B cell (primary cell): ENCODE measurements around the gene SLC8B1. TPM values are rescaled to one million over a fixed set of nuclear protein-coding genes. Genes with fewer than 3 reads are reported as not detected.

Experiments used
- ATAC-seq: fragments of 200-7000 bp; cut with Tn5 transposase; one replicate; pipeline ENCODE4 v1.10.0; 2021; ENCODE audit warnings: low read depth, mild to moderate bottlenecking, moderate number of reproducible peaks, moderate library complexity
- CTCF ChIA-PET: fragments of 350-600 bp; sonication (Branson Sonifier 250); formaldehyde crosslinking; loops from one replicate; lab custom pipeline; 2021; ENCODE audit warnings: antibody characterized with exemption, inconsistent platforms; lab: Charles Lee
- POLR2A ChIA-PET: fragments of 350-600 bp; sonication (Branson Sonifier 250); formaldehyde crosslinking; loops from one replicate; lab custom pipeline; 2021; ENCODE audit warnings: antibody characterized with exemption; lab: Charles Lee
- DNase-seq: peaks from one replicate; pipeline ENCODE4 v3.0.0; 2013
- H2AFZ ChIP-seq: 2 replicates; pipeline ENCODE4 v1.6.1; 2012; ENCODE audit warnings: mild to moderate bottlenecking, low read depth, low read length; ENCODE audit not compliant: insufficient read depth, poor library complexity, severe bottlenecking
- H3K27ac ChIP-seq, 2 donors: 1 replicate in 1 of 2; 2 replicates in 1 of 2; pipeline ENCODE4 v1.5.1; 2012 to 2013; ENCODE audit warnings: low read length in 2 of 2, mild to moderate bottlenecking in 2 of 2, moderate library complexity in 1 of 2
- H3K27me3 ChIP-seq, 4 experiments: fragments of 200-600 bp in 1 of 4; sonication (generic) in 1 of 4; replicated peaks in 1 of 4; 1 replicate in 2 of 4; 2 replicates in 2 of 4; pipeline versions ENCODE4 v1.6.1 to v1.7.0; 2013 to 2016; ENCODE audit warnings: low read length in 3 of 4, mild to moderate bottlenecking in 2 of 4, mixed read lengths in 1 of 4, moderate library complexity in 1 of 4; ENCODE audit not compliant: insufficient read depth in 4 of 4, control insufficient read depth in 3 of 4; ENCODE audit errors: control extremely low read depth in 1 of 4
- H3K36me3 ChIP-seq, 2 experiments: replicated peaks in 1 of 2; 1 replicate in 1 of 2; 2 replicates in 1 of 2; pipeline versions ENCODE4 v1.6.1 to v1.7.1; 2013; ENCODE audit warnings: low read length in 1 of 2; ENCODE audit not compliant: insufficient read depth in 2 of 2, control insufficient read depth in 1 of 2; ENCODE audit errors: control extremely low read depth in 1 of 2, extremely low read depth in 1 of 2
- H3K4me1 ChIP-seq, 2 donors: fragments of 200-600 bp in 1 of 2; sonication (generic) in 1 of 2; 1 replicate in 1 of 2; 2 replicates in 1 of 2; pipeline versions ENCODE4 v1.5.1 to v1.6.1; 2013 to 2017; ENCODE audit warnings: low read length in 2 of 2; ENCODE audit not compliant: control insufficient read depth in 2 of 2, insufficient read depth in 2 of 2
- H3K4me2 ChIP-seq: replicated peaks from 2 replicates; pipeline ENCODE3; 2012; ENCODE audit warnings: mild to moderate bottlenecking, low read depth, low read length; ENCODE audit not compliant: poor library complexity, severe bottlenecking
- H3K4me3 ChIP-seq, 5 experiments: fragments of 200-600 bp in 1 of 5; sonication (generic) in 1 of 5; 1 replicate in 3 of 5; 2 replicates in 2 of 5; pipeline versions ENCODE4 v1.5.1 to v1.7.0; 2011 to 2016; ENCODE audit warnings: low read length in 4 of 5, mild to moderate bottlenecking in 4 of 5, low read depth in 2 of 5, control low read depth in 1 of 5, moderate library complexity in 1 of 5; ENCODE audit not compliant: insufficient read depth in 1 of 5; ENCODE audit errors: control extremely low read depth in 1 of 5, extremely low read depth in 1 of 5
- H3K79me2 ChIP-seq: fragments of 200-600 bp; sonication (generic); one replicate; pipeline ENCODE4 v1.6.0; 2016; ENCODE audit warnings: low read length; ENCODE audit not compliant: control insufficient read depth, insufficient read depth
- H3K9ac ChIP-seq: fragments of 200-600 bp; sonication (generic); 2 replicates; pipeline ENCODE4 v1.6.1; 2017; ENCODE audit warnings: mild to moderate bottlenecking, low read length, moderate library complexity
- H3K9me3 ChIP-seq, 3 donors: one replicate each; pipeline versions ENCODE4 v1.6.1 to v1.7.1; 2013; ENCODE audit warnings: low read length in 2 of 3; ENCODE audit not compliant: control insufficient read depth in 2 of 3, insufficient read depth in 1 of 3; ENCODE audit errors: control extremely low read depth in 1 of 3
- H4K20me1 ChIP-seq: 2 replicates; pipeline ENCODE4 v1.6.0; 2012; ENCODE audit warnings: mild to moderate bottlenecking, low read length; ENCODE audit not compliant: insufficient read depth, control insufficient read depth, poor library complexity, severe bottlenecking
- H3K27ac Mint-ChIP-seq: one replicate; pipeline ENCODE4 v1.8.0; 2021; ENCODE audit warnings: mixed read lengths
- H3K27me3 Mint-ChIP-seq: one replicate; pipeline ENCODE4 v1.8.0; 2021; ENCODE audit warnings: mixed read lengths
- H3K4me1 Mint-ChIP-seq: one replicate; pipeline ENCODE4 v1.8.0; 2021; ENCODE audit warnings: mixed read lengths
- H3K4me3 Mint-ChIP-seq: one replicate; pipeline ENCODE4 v1.8.0; 2021; ENCODE audit warnings: mixed read lengths
- H3K9me3 Mint-ChIP-seq: one replicate; pipeline ENCODE4 v1.8.0; 2022; ENCODE audit warnings: mixed read lengths; ENCODE audit not compliant: insufficient read depth
- EZH2 ChIP-seq: IDR thresholded peaks from 2 replicates; pipeline ENCODE4 v1.6.1; 2012; ENCODE audit warnings: borderline replicate concordance, low read depth, mild to moderate bottlenecking, moderate library complexity, low read length; ENCODE audit not compliant: insufficient read depth, poor library complexity, severe bottlenecking
- WGBS: methylation state at CpG from one replicate; pipeline ENCODE4 v1.1.5; 2013; ENCODE audit warnings: missing lambda C conversion rate; ENCODE audit not compliant: insufficient coverage; 5-methylcytosine and 5-hydroxymethylcytosine counted together
- intact Hi-C: fragments of 100-400 bp; cut with micrococcal nuclease; formaldehyde crosslinking; loops from one replicate; pipeline ENCODE4 v1.10.0; 2022
- polyA plus RNA-seq: library from polyadenylated mRNA; depleted of rRNA; stranded (reverse); fragments of >200 nt; gene quantifications from 2 replicates; pipeline ENCODE4 v1.2.3, GENCODE V29; 2012
- total RNA-seq, 2 donors: library from RNA; stranded (reverse); fragments of 120-200 nt in 1 of 2; gene quantifications; 1 replicate in 1 of 2; 2 replicates in 1 of 2; pipeline versions ENCODE4 v1.2.3 to v1.2.4, GENCODE V29; 2013 to 2022
- TF ChIP-seq, protein P1 (sequence below): fragments of 200-600 bp; IDR thresholded peaks from one replicate; pipeline ENCODE4 v1.8.0; 2022; ENCODE audit warnings: antibody characterized with exemption, mild to moderate bottlenecking

The SLC8B1 gene
- total and polyA plus RNA-seq, 2 donors (not counting 1 experiment from before 2014, with no cell fraction given): 18.7 to 35.6 TPM

DNA sequence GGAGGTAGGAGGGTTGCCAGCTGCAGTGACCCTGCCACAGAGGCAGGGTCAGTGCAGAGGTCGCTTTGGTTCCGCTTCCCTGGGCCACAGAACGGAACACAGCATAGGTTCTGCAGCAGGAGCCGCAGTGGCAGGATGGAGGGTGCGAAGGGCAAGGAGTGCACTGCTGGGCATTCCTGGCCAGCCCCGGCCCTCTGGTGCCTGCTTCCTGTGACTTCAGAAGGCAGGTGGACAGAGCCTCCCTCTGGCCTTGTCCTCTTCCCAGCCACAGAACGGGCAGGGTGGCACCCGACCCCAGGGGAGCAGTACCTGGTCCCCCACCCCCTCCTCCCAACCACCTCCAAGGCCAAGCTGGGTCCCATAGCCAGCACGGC is 37.7 kb downstream of the SLC8B1 start:
- ATAC-seq (no peak), DNase-seq (no peak)
- Histone ChIP-seq H3K9ac (no peak overlapping the region), H2AFZ (no peak overlapping the region), H3K27me3 (no peaks in the 10 kb centered on the region), H3K9me3 (no peaks in the 10 kb centered on the region), H4K20me1 (no peaks in the 10 kb centered on the region), H3K4me2 (no peak overlapping the region), H3K79me2 (no peaks in the 10 kb centered on the region), H3K4me3 (no peak overlapping the region), H3K4me1 (peaks cover 0 to 7% of the 10 kb centered on the region in 2 donors), H3K36me3 (peaks cover 0 to 28% of the 10 kb centered on the region in 2 experiments), H3K27ac (no peak overlapping the region)
- POLR2A ChIA-PET: interaction anchor here (0.6 kb wide), 1 partner anchor 9 kb away, joined by 5 read pairs; no protein-coding TSS in a partner anchor
- CTCF ChIA-PET: no interaction called here
- Mint-ChIP-seq H3K4me1 (peaks cover 7% of the 10 kb centered on the region), H3K4me3 (no peak overlapping the region), H3K27ac (no peak overlapping the region), H3K27me3 (no peaks in the 10 kb centered on the region), H3K9me3 (no peaks in the 10 kb centered on the region)
- no peak for TF ChIP-seq EZH2
- TF ChIP-seq, protein P1, sequence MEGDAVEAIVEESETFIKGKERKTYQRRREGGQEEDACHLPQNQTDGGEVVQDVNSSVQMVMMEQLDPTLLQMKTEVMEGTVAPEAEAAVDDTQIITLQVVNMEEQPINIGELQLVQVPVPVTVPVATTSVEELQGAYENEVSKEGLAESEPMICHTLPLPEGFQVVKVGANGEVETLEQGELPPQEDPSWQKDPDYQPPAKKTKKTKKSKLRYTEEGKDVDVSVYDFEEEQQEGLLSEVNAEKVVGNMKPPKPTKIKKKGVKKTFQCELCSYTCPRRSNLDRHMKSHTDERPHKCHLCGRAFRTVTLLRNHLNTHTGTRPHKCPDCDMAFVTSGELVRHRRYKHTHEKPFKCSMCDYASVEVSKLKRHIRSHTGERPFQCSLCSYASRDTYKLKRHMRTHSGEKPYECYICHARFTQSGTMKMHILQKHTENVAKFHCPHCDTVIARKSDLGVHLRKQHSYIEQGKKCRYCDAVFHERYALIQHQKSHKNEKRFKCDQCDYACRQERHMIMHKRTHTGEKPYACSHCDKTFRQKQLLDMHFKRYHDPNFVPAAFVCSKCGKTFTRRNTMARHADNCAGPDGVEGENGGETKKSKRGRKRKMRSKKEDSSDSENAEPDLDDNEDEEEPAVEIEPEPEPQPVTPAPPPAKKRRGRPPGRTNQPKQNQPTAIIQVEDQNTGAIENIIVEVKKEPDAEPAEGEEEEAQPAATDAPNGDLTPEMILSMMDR: no peak
- intact Hi-C loops: loop anchor here (10.0 kb wide), 1 partner anchor 102 kb away; no protein-coding TSS in a partner anchor
- 88% methylated on average over 9 of the region's 9 CpGs for WGBS

DNA sequence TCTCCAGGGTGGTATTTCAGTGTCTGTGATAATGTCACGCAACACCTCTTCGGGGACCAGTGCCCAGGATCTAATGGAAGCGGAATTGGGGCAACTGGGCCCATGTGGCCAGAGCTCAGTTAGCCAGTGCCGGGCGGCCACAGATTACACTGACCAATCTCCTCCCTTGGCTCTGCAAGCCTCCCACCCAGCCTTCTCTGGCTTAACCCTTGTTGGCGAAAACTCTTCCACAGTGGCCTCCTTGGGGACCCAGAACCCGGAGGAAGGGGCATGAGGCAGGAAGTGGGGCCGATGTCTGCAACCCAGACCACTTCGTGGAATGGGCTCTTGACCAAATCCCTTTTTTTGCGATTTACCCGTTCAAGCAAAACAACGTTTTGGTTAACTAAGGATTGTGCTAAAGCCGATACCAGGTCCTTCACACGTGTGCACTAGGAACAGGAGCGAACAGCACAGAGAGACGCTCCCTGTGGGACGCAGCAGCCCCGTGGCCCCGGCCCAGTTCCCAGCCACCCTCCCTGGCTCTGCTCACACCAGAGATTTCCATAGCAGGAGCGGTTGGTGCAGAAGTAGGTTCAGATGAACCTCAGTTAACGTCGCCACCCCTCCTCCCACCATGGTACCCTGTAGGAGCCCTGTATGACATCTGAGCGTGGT is 38.2 kb downstream of the SLC8B1 start:
- no peak overlapping the region for H3K4me3 Mint-ChIP-seq
- peaks cover 0 to 33% of the 10 kb centered on the region in 2 experiments for H3K36me3 ChIP-seq
- CTCF ChIA-PET: no interaction called here

More for the DNA sequence above, 38.2 kb downstream of the SLC8B1 start:
- Histone ChIP-seq H3K27me3 (no peaks in the 10 kb centered on the region), H2AFZ (no peak overlapping the region), H3K4me2 (no peak overlapping the region), H3K4me1 (peaks cover 0 to 6% of the 10 kb centered on the region in 2 donors), H3K9me3 (no peaks in the 10 kb centered on the region), H3K27ac (no peak overlapping the region), H3K79me2 (no peaks in the 10 kb centered on the region), H3K4me3 (no peak overlapping the region), H3K9ac (no peak overlapping the region), H4K20me1 (no peaks in the 10 kb centered on the region)
- DNase-seq: no peak
- H3K27ac Mint-ChIP-seq: no peak overlapping the region
- H3K9me3 Mint-ChIP-seq: no peaks in the 10 kb centered on the region
- TF ChIP-seq, protein P1: no peak
- no peak for TF ChIP-seq EZH2
- ATAC-seq: no peak
- no peaks in the 10 kb centered on the region for H3K27me3 Mint-ChIP-seq
- H3K4me1 Mint-ChIP-seq: peaks cover 7% of the 10 kb centered on the region
- intact Hi-C loops: loop anchor here (10.0 kb wide), 1 partner anchor 102 kb away; no protein-coding TSS in a partner anchor
- POLR2A ChIA-PET: interaction anchor here (0.6 kb wide), 1 partner anchor 9 kb away, joined by 5 read pairs; no protein-coding TSS in a partner anchor
- whole genome bisulfite sequencing: 95% methylated on average over 18 of the region's 23 CpGs
